ENCODE measurements around the gene PDZRN3.

The PDZRN3 gene

DNA sequence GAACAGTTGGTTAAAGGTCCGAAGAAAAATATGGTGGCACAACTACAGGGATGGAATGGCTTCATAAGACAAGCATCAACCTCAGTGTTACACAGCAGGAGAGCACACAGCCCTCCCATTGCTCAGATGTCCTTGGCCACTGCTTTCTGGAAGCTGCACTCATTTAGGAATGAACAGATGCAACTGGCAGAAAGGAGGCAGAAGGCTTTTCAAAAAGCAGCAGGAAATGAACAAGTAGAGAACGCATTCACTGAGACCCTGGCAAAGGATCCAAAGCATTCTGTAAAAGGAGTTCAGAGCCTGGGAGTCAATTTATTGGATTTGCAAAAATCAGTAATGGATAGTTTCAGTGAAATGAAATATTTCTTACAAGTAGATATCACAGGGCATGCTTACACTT is 101.1 kb downstream of the PDZRN3 start:
- no peak for DNase-seq (ENCODE audit: low read depth in 2 of 2)

DNA sequence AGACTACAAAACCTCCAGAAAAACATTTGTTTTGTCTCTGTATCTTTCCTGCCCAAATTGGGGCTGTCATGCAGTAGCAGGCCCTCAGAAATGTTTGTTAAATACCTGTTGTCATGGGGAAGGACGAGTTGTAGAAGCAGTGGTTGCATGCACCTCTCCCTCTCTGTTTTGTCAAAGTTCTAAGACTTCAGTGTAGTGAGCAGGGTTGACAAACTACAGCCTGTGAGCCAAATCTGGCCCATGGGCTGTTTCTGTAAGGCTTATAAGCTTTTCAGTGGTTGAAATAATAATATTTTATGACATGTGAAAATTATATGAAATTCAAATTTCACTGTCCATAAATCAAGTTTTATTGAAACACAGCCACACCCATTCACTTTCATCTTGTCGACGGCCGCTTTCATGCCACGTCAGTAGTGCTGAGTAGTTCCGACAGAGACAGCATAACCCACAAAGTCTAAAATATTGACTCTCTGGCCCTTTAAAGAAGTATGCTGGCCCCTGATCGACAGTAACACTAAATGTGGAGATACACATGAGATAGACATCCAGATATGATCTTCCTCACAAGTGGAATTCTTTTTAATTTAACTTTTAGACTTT is 102.9 kb downstream of the PDZRN3 start:
- DNase-seq (ENCODE audit: low read depth in 2 of 2), result no peak

DNA sequence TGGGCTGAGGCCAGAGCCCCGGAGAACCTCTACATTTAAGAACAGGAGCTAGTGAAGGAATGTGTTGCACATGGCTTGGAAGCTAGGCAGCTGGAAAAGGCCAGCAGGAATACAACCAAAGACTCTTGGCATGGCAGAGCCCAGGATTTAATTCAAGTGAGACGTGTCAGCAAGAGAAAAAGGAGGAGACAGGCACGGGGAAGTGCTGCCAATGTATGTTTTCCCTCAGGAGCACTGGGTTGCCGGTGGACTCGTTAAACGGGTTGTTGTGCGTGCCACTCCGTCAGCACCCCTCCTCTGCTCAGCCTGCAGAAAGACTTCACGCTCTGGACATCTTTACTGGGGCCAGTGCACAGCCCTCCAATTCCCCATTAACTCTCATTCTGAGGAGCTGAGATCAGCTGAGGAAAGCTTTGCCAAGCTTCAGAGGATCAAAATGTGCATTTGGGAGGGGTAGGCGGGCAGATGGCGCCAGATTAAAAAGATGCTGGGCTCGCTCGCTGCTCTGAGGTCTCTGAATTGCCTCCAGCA is 103.7 kb downstream of the PDZRN3 start:
- DNase-seq (ENCODE audit: low read depth in 2 of 2), result peak; percentile 50 to 55

DNA sequence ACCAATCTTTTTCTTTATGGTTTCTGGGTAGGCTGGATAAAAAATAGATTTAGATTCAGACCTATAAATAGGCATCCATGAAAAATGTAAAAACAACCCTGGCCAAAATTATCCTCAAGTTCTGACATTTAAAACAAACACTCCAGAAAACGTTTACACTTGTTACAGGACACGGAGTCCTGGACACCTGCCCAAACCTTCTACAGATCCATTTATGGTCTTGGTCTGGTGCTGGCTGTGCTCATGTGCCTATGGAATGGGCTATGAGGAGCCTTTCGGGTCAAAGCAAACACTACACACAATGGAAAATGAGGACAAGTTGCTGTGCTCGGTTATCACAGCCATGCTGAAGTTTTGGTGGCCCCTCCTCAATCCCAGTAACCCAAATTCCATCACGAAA is 108.1 kb downstream of the PDZRN3 start:
- DNase-seq (ENCODE audit: low read depth in 2 of 2), result no peak

DNA sequence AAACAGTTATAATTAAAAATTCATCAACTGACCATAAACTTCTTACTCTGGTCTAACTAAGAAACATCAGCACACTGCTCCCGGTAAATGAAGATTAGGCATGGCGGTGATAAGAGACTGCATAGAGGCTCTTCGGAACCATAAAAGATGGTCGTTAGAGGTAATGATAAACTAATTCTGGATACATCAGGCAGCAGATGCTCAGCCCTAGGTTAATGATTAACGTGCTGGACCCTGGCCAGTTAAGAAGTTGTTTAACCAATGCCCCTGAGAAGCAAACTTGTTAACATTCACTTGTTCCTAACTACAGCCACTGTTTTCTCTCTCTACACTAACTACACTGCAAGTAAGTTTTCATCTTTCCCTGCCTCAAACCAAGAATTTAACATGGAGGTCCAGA is 111.5 kb downstream of the PDZRN3 start:
- no peak for DNase-seq (ENCODE audit: low read depth in 2 of 2)

DNA sequence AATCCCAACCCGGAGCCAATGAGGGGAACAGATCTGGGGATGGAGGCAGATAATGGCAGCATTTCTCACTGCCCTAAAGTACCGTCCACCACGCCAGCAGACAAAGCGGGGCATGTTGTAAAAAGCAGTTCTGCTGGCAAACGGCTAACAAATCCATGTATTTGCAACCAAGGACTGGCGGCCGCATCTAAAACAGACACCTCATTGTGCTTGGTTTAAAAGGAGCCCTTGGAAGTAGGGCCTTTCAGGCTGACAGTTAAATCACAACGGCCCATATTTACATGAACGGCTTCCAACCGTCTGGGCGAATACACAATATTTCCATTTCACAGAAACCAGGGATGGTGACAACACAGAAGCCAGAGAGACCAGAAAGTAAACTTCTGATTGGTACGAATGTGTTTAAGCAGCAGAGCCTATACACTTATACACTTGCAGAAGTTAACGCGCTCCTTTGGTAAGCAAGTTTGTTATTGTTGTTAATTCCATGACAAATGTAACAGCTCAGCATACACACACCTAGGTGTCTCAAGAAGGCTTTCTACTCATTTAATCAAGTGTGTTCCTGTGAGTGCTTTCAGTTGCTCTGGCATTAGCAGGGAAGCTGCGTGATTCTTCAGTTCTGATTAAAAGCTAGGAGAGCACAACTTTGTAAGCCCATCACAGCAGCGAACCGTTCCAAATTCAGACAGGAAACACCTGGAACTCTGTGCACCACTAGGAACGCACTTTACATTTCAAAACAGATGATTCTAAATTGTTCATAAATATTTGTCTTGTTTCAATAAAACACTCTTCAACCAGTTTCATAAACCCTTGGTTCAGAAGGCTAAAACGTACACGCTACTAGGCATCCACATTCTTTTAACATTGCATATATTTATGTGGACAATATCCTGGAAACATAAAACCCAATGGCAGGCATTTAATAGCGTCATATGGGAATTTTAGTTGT is 112.9 kb downstream of the PDZRN3 start:
- peak in 1 of 2 experiments; percentile 36 for DNase-seq (ENCODE audit: low read depth in 2 of 2)

DNA sequence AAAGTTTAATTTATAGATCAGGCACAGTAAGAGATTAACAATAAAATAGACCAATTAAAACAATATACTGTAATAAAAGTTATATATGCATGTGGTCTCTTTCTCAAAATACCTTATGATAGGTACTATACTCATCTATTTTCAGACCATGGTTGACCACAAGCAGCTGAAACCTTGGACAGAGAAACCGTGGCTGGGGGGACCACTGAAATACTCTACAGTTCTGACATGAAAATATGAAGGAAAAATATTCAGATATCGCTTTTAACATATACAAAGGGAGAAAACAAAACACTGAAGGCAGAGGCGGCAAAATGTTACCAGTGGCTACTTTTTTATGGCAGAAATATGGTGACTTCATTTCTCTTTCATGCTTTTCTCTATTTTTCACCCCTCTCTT is 114.0 kb downstream of the PDZRN3 start:
- DNase-seq (ENCODE audit: low read depth in 2 of 2), result no peak

DNA sequence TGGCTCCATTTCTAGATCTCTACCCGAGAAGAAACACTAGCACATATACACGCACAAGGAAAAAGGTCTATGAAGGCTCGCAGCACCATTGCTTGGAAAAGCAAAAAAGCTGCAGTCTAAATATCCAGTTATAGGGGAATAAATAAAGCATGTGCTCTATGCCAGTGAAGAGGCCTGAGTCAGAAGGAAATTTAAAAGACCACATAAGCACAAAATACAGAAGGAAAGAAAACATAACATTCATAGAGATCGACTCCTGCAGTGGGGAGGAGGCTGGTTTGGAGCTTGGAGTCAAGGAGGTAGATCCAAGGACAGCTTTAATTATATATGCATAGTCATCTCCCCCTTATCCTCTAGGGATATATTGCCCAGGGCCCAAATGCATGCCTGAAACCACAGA is 114.4 kb downstream of the PDZRN3 start:
- no peak for DNase-seq (ENCODE audit: low read depth in 2 of 2)

DNA sequence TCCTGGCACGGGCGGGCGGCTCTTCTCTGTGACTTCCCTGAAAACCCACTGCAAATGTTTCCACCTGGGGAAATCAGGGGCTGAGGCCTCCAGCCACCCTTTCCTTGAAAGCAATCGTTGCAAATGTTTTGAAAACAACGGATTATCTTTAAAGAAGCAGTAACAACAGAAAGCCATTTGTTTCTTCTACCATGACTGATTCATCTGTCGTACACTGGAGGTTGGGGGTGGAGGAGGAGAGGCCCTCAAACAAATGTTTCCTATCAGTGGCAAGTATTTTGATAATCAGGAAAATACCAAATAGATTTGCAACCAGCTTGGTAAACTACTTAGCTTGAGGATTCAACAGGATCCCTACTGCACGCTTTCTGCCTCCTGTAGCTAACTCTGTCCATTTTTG is 114.9 kb downstream of the PDZRN3 start:
- no peak for DNase-seq (ENCODE audit: low read depth in 2 of 2)

DNA sequence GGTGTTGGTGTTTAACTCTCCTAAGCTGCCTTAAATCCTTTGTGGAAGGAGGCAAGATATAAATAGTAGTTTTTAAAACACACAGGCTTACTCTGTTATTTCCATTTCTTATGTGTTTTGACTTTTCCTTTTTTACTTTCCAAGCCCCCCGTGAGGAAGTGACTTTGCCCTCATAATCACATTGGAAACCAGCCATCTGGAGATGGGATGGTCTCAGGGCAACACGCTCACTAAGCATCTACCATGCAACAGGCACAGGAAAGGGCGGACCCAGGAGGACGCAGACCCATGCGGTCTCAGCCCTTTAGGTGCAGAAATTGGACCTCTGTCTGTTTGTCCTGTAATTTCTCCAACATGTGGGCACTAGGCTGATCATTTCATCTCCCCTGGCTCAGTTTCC is 115.7 kb downstream of the PDZRN3 start:
- no peak for DNase-seq (ENCODE audit: low read depth in 2 of 2)

DNA sequence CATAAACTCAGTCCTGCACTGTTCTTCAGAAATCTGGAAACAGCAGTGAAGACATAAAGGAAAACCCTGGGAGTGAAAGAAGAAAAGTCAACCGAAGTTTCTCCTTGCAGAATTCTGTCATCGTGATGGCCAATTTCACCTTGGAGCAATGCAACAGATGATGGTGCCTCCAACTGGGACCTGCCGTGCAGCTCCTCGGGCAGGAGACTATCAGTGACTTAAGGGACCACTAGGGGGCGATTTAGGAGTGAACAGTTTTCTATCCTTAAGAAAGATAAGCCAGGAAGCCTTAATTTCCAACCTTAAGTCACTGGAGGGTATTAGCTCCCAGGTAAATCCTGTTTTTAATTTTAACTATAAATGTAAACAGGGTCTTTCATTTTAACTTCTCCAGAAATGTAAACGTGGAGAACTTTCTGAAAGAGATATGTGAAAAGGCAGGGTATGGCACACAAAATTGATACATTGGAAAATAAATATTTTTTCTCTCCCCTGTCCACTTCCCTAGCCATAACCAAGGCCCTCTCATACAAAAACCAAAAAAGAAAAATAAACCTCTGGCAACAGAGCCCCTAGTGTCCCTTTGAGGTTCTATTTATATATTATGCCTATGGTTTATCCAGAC is 116.3 kb downstream of the PDZRN3 start:
- no peak for DNase-seq (ENCODE audit: low read depth in 2 of 2)

DNA sequence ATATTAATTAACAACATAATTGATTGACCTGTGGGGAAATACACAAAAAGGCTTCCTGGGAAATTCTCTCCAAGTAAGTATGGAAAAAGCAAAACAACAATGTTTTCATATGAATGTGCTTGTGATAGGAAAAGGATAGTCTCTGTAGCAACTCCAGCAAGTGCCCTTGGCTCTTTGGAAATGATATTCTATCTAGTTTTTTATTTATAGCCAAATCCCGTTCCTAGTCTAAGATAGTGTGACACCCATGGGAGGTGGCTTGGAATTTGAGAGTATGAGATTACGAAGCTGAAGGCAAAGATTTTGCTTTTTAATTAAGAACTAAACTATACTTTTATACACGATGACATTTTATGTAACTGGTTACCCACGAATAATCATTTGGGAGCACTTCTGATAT is 119.9 kb downstream of the PDZRN3 start:
- no peak for DNase-seq (ENCODE audit: low read depth in 2 of 2)

DNA sequence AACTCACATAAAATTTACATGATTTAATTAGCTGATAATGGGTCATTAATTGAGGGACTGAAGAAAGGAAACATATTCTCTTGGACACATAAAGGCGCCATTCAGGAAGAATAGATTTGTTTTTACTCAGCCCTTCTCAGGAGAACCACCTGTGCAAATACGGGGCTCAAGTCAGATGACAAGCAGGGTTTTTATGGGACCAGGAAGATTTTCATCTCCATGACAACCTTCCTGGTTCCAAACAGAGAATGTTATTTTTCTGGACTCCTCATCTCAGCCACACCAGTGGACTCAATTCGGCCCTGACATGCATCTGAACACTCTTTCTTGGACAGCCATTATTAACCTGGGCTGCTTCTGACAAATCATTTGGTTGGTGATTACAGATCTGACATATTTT is 120.5 kb downstream of the PDZRN3 start:
- DNase-seq (ENCODE audit: low read depth in 2 of 2), result no peak

DNA sequence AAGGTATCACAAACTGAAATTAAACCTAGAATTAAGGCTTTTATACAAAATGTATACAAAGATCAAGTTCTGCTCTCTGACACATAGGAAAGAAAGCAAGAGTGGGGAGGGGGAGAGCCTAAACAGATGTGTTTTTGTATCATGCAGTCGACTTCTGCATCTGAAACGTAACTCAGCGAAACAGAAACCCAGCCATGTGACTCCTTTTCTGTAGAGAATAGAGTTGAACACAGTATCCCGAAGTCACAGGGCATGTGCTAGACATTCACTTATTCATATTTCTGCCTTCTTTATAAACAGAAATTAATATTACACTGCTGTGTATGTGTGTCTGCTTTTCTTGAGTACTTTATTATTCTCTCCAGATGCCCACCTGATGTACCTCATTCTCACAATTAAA is 121.0 kb downstream of the PDZRN3 start:
- DNase-seq (ENCODE audit: low read depth in 2 of 2), result no peak

DNA sequence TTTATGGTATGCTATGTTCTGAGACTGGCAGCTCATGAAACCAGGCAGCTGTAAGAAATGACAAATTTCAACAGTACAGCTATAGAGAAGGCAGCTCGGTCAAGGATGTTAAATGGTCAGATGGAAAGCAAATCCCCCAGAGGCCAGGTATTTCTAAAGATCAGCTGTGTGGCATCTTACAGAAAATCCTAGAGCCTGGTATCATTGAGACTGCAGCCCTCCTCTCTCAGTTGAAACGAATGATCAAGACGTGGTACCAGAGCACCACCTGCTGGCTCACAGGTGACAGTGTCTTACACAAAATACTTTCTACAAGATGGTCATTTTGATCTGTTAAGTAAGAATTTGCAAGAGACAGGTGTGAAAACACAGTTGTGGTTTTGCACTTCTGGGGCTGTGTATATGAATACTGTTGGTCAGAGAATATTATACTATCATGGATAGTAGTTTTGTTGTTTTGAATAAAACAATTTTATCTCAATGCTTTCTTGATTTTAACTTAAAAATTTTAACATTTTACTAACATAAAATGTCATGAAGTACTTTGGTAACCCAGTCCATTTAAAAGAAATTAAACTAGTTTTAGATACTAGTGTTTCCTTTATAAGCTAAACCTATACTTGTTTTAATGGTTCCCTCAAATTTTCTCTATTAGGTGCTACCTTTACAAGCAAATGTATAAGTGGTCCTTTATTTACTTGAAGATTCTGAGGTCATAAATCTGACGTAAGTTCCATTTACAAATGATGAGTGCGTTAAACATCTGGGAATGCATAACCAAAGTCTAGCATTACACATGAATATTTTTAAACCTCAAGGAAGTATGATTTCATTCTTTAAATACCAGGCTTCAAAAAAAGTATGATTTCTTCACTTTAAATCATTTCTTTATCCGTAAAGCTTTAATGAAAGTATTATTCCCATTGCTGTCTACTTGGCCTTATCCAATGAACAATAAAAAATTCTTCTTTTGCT is 121.8 kb downstream of the PDZRN3 start:
- DNase-seq (ENCODE audit: low read depth in 2 of 2), result peak; percentile 79 to 84

DNA sequence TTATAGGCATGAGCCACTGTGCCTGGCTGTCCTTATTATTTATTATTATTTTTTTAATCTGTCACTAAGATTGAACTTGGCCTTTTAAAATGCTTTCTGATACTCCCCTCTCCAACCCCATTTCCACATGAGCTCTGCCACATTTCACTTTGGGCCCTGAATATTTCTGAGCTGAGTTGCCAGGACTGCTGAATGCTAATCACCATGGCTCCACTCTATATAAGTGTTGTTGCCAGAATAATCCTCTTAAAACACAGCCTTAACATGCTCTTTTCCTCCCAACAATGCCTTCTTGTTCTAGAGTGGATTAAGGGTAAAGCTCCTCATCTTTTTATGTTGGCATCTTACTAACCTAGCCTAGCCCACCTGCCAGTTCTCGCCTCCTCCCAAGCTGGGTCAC is 124.4 kb downstream of the PDZRN3 start:
- no peak for DNase-seq (ENCODE audit: low read depth in 2 of 2)

DNA sequence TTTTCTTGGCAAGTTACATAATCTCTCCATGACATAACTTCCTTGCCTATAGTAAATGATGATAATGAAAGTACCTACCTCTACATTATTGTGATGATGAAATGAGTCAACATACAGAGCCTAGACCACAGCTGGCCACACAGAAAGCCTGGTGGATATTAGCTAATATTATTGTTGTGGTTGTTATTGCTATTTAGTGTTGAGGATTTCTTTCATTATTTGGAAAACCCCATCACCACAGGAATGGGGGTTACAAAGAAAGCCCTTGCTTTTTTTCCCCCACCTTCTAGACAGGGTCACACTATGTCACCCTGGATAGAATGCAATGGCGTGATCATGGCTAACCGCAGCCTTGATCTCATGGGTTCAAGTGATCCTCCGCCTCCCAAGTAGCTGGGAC is 125.0 kb downstream of the PDZRN3 start:
- no peak for DNase-seq (ENCODE audit: low read depth in 2 of 2)

DNA sequence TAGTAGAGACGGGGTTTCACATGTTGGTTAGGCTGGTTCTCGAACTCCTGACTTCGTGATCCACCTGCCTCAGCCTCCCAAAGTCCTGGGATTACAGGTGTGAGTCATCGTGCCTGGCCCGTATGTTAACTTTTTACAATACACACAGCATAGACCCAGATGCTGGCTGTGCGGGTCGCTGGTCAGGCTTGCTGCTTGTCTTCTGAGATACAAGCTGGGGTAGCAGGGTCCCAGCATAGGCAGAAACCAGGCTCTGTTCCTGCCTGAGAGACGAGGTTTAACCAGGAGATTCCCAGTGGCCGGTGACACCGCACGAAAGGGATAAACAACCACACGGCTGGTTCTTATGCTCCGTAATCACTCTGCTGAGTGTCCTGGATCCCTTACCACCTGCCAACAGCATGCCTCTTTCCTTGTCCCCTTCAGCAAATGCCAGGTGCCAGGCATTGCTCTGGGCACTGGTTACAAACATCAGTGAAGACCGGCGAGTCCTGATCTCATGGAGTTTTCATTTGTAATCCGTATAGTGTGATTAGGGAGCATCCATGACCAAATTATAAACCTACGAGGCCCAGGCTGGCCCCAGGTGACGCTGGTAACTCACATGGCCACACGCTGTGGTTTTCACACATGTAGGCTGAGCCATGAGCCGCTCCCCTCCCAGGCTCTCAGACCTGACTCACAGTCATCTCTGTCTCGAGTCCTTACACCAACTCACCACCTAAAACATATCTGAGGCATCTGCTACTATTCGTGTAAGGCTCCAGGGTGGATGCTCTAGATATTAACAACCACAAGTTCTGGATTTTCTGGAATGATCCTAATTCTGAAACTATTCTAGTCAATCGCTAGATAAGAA is 125.7 kb downstream of the PDZRN3 start:
- DNase-seq (ENCODE audit: low read depth in 2 of 2), result no peak

DNA sequence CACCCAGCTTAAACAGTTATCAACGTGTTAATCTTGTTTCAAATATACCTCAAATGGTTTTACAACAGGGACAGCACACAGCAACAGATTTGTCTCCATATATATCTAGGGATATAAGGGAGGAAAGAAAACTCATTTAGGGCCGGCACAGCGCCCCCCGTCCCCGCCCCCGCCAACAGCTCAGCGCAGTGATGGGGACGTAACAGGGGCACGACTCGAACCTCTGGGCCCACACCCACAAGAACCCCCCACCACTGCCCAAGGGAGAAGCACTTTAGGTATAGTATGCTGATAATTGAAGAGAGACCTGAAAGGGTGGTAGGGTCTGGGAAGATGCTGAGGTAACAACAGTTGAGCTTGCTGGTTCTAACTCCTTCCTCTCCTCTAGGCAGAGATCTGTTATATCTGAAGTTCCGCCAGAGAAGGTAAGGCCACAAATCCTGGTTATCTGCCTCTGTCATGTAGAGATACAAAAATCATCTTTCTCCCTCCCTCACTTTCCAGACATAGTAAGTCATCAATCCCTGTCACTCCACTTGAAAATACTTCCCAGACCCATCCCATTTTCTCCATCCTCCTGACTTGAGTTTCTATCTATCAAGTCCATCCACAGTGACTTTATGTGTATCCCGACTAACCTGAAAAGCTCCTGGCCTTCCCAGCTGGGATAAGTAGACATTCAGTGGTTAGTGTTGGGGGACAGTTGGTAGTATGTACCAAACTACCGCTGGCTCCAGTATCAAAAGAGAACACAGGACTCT is 126.9 kb downstream of the PDZRN3 start:
- no peak for DNase-seq (ENCODE audit: low read depth in 2 of 2)
